ENCODE data around the gene AVPR2.

The AVPR2 gene

GRCh38 chrX:153944140-153944799, 39.8 kb downstream of the AVPR2 start, which contains the start of gene RENBP:
TSS of gene RENBP (minus strand) at chrX:153944643. CDS start at chrX:153944610, 33 bp downstream.
- H3K4me3 ChIP-seq (ENCODE audit: low read depth, low read length), result no peak within 1 kb of the TSS
- no peak for DNase-seq (ENCODE audit: low read depth)

- DNase-seq (ENCODE audit: low read depth), result no peak
- no peak overlapping the region for H3K4me3 ChIP-seq (ENCODE audit: low read depth, low read length)
These were observed 40.3 kb downstream of the AVPR2 start for GRCh38 chrX:153944800-153945150.

- DNase-seq (ENCODE audit: low read depth), result no peak
- no peak overlapping the region for H3K4me3 ChIP-seq (ENCODE audit: low read depth, low read length)
These were observed 41.8 kb downstream of the AVPR2 start for GRCh38 chrX:153945956-153946943.

- DNase-seq (ENCODE audit: low read depth), result no peak
- H3K4me3 ChIP-seq (ENCODE audit: low read depth, low read length), result no peak overlapping the region
These were observed 42.7 kb downstream of the AVPR2 start for GRCh38 chrX:153947009-153947769.

- DNase-seq (ENCODE audit: low read depth), result no peak
- H3K4me3 ChIP-seq (ENCODE audit: low read depth, low read length), result no peak overlapping the region
These were observed 43.6 kb downstream of the AVPR2 start for GRCh38 chrX:153948002-153948466.

GRCh38 chrX:153948847-153949805, 44.7 kb downstream of the AVPR2 start:
- no peak overlapping the region for H3K4me3 ChIP-seq (ENCODE audit: low read depth, low read length)

GRCh38 chrX:153950127-153950526, 45.7 kb downstream of the AVPR2 start:
- no peak overlapping the region for H3K4me3 ChIP-seq (ENCODE audit: low read depth, low read length)
- DNase-seq (ENCODE audit: low read depth), result no peak

More at GRCh38 chrX:153948847-153949805, 44.7 kb downstream of the AVPR2 start:
- DNase-seq (ENCODE audit: low read depth), result no peak

GRCh38 chrX:153951683-153952372, 47.4 kb downstream of the AVPR2 start:
- no peak overlapping the region for H3K4me3 ChIP-seq (ENCODE audit: low read depth, low read length)
- no peak for DNase-seq (ENCODE audit: low read depth)

- no peak for DNase-seq (ENCODE audit: low read depth)
- no peak overlapping the region for H3K4me3 ChIP-seq (ENCODE audit: low read depth, low read length)
These were observed 48.0 kb downstream of the AVPR2 start for GRCh38 chrX:153952373-153953026.

GRCh38 chrX:153953342-153953830, 48.9 kb downstream of the AVPR2 start:
- no peak for DNase-seq (ENCODE audit: low read depth)
- no peak overlapping the region for H3K4me3 ChIP-seq (ENCODE audit: low read depth, low read length)

- no peak for DNase-seq (ENCODE audit: low read depth)
- H3K4me3 ChIP-seq (ENCODE audit: low read depth, low read length), result no peak overlapping the region
These were observed 49.6 kb downstream of the AVPR2 start for GRCh38 chrX:153953892-153954557.

- no peak overlapping the region for H3K4me3 ChIP-seq (ENCODE audit: low read depth, low read length)
- DNase-seq (ENCODE audit: low read depth), result no peak
These were observed 50.2 kb downstream of the AVPR2 start for GRCh38 chrX:153954558-153955227.

GRCh38 chrX:153955228-153955732, 50.8 kb downstream of the AVPR2 start:
- no peak overlapping the region for H3K4me3 ChIP-seq (ENCODE audit: low read depth, low read length)
- DNase-seq (ENCODE audit: low read depth), result no peak

- no peak for DNase-seq (ENCODE audit: low read depth)
- H3K4me3 ChIP-seq (ENCODE audit: low read depth, low read length), result no peak overlapping the region
These were observed 51.8 kb downstream of the AVPR2 start for GRCh38 chrX:153956044-153956907.
